ENCODE measurements around the gene EIF4G3. TPM values are rescaled to one million over a fixed set of nuclear protein-coding genes. Genes with fewer than 3 reads are reported as not detected.

The EIF4G3 gene
- total and polyA plus RNA-seq, 2 of the 8 experiments (the other 6 are each of a cell fraction or from before 2014, with no cell fraction given) = 47.5 to 66.6 TPM

DNA sequence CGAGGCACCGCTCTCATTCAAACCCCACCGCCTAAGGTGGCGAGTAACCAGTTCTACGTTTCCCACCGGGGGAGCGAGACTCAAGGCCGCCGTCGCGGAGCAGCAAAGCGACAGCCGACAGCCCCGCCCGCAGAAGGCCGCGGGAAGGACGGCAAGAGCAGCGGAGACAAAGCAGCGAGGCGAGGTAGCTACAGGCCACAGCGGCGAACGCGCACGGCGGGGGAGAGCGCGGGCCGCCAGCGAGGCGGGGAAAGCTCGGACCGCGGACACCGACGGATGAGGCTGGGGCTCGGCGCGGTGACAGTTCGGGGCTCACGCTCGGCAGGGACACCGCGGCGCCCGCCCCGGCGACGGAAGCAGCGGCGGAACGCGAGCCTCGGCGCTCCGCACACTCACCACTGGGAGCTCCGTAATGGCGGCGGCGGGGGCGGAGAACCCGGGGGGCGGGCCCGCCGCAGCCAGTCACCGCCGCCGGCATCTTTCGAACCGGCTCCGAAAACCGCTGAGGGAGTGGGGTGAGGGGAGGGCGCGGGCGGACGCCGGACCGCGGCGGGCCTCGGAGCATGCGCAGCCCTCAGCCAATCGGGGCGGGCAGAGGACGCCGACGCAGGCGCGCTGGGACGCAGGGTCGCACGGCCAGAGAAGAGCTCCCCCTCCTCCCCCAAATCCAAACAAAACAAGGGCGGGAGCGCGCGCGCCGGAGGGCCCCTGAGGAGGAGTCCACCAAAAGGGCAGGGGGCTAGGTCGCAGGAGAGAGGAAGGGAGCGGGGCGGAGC is 390.3 kb downstream of the EIF4G3 start:
- Histone ChIP-seq H3K4me3 (ENCODE audit: extremely low read depth in 1 of 4, insufficient read depth in 2 of 4, low read depth in 3 of 4, low read length in 4 of 4) (peak overlapping the region; percentile 82 to 99 (median 92)), H3K18ac (ENCODE audit: extremely low read depth, low read length) (peak overlapping the region; percentile 84), H3K4me2 (ENCODE audit: insufficient read depth in 1 of 2, low read depth in 2 of 2, low read length in 2 of 2) (peak overlapping the region; percentile 66 to 81), H2BK120ac (replicated peaks; ENCODE audit: low read depth, low read length) (no peak overlapping the region), H3K27ac (ENCODE audit: low read depth, low read length) (peak overlapping the region; percentile 95), H2BK12ac (ENCODE audit: low read depth, low read length) (no peak overlapping the region), H3K56ac (replicated peaks; ENCODE audit: insufficient read length, low read depth, low read length) (peak overlapping the region; percentile 54), H3K79me1 (ENCODE audit: low read depth, low read length) (no peaks in the 10 kb centered on the region), H2BK15ac (ENCODE audit: low read length) (no peak overlapping the region), H3K79me2 (ENCODE audit: control insufficient read depth in 1 of 2, insufficient read depth in 2 of 2, low read length in 2 of 2) (peaks cover 19 to 46% of the 10 kb centered on the region in 2 experiments), H3K9me3 (ENCODE audit: insufficient read depth in 2 of 2, low read depth in 1 of 2, low read length in 1 of 2) (no peaks in the 10 kb centered on the region), H2AK5ac (ENCODE audit: low read depth, low read length) (no peak overlapping the region), H3K23ac (ENCODE audit: insufficient read length) (no peak overlapping the region), H3K14ac (ENCODE audit: insufficient read length) (no peak overlapping the region), H3K36me3 (ENCODE audit: control insufficient read depth in 2 of 4, insufficient read depth in 4 of 4, low read length in 3 of 4) (no peaks in the 10 kb centered on the region), H4K20me1 (replicated peaks in 1 of 2; ENCODE audit: control insufficient read depth in 1 of 2, insufficient read depth in 2 of 2, low read length in 2 of 2) (peaks cover 3 to 10% of the 10 kb centered on the region in 2 experiments), H3K4me1 (replicated peaks in 1 of 4; ENCODE audit: control insufficient read depth in 3 of 4, insufficient read depth in 4 of 4, low read length in 3 of 4) (peaks cover 0 to 6% (median 6%) of the 10 kb centered on the region in 4 experiments; a peak in 3 of 7 replicates), H3K4ac (replicated peaks; ENCODE audit: insufficient read length, low read depth, low read length) (no peak overlapping the region), H2BK5ac (ENCODE audit: low read depth, low read length) (peak overlapping the region; percentile 95), H4K5ac (ENCODE audit: insufficient read length, low read depth, low read length) (peak overlapping the region; percentile 94), H4K91ac (replicated peaks; ENCODE audit: insufficient read length, low read length) (peak overlapping the region; percentile 94), H3K9ac (replicated peaks in 1 of 4; ENCODE audit: extremely low read depth in 1 of 4, low read depth in 3 of 4, low read length in 3 of 4) (peak overlapping the region; percentile 94 to 99 (median 97)), H3K23me2 (ENCODE audit: low read depth, low read length) (peaks cover 5% of the 10 kb centered on the region; the same call in 1 of the 2 replicates), H4K8ac (ENCODE audit: extremely low read depth, insufficient read depth, low read length) (peak overlapping the region; percentile 90), H2BK20ac (ENCODE audit: low read length) (no peak overlapping the region), H2AFZ (ENCODE audit: low read length) (no peak overlapping the region; the same call in 1 of the 2 replicates), H3K27me3 (replicated peaks in 1 of 4; ENCODE audit: control insufficient read depth in 3 of 4, extremely low read depth in 1 of 4, insufficient read depth in 3 of 4, low read length in 3 of 4) (no peaks in the 10 kb centered on the region)
- 1% methylated on average over 56 of the region's 102 CpGs; no CpG with 5 or more reads in 1 of the 2 experiments for WGBS, 2 experiments (ENCODE audit: extremely low coverage in 1 of 2, insufficient coverage in 1 of 2, insufficient read length in 1 of 2, insufficient replicate concordance in 2 of 2, low coverage in 1 of 2, low lambda C conversion rate in 2 of 2, missing lambda C conversion rate in 1 of 2)
- FAIRE-seq = no peak
- peak; percentile 92 to 96 for DNase-seq (ENCODE audit: low read depth in 1 of 2, low spot score in 2 of 2)
- CTCF ChIA-PET (ENCODE audit: partially characterized antibody) = interaction anchor here (1.0 to 1.2 kb wide), 3 partner anchors 76 to 548 kb away, joined by 3 to 4 read pairs (median 3); no protein-coding TSS in a partner anchor
- POLR2A ChIA-PET (ENCODE audit: partially characterized antibody) = interaction anchor here (0.7 to 2.0 kb wide), 34 partner anchors 11 to 558 kb away, joined by 3 to 15 read pairs (median 4); partner anchors contain the start of genes DDOST and KIF17
- TF ChIP-seq YY1 (IDR thresholded peaks at IDR 0.05; ENCODE audit: low read depth, low read length) = peak; percentile 92
- peak; percentile 29 for TF ChIP-seq POLR2AphosphoS5 (IDR thresholded peaks at IDR 0.05; ENCODE audit: low read depth, low read length)
- TF ChIP-seq JUND (IDR thresholded peaks at IDR 0.05; ENCODE audit: low read length) = no peak
- TF ChIP-seq, protein P1, sequence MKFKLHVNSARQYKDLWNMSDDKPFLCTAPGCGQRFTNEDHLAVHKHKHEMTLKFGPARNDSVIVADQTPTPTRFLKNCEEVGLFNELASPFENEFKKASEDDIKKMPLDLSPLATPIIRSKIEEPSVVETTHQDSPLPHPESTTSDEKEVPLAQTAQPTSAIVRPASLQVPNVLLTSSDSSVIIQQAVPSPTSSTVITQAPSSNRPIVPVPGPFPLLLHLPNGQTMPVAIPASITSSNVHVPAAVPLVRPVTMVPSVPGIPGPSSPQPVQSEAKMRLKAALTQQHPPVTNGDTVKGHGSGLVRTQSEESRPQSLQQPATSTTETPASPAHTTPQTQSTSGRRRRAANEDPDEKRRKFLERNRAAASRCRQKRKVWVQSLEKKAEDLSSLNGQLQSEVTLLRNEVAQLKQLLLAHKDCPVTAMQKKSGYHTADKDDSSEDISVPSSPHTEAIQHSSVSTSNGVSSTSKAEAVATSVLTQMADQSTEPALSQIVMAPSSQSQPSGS (IDR thresholded peaks at IDR 0.05; ENCODE audit: low read length) = no peak
- TF ChIP-seq, protein P2, sequence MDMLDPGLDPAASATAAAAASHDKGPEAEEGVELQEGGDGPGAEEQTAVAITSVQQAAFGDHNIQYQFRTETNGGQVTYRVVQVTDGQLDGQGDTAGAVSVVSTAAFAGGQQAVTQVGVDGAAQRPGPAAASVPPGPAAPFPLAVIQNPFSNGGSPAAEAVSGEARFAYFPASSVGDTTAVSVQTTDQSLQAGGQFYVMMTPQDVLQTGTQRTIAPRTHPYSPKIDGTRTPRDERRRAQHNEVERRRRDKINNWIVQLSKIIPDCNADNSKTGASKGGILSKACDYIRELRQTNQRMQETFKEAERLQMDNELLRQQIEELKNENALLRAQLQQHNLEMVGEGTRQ (IDR thresholded peaks at IDR 0.05; ENCODE audit: low read length) = no peak
- TF ChIP-seq MAFK (IDR thresholded peaks at IDR 0.05; ENCODE audit: low read depth, low read length) = no peak
- TF ChIP-seq ASH2L (IDR thresholded peaks at IDR 0.05; ENCODE audit: low read length) = peak; percentile 97
- TF ChIP-seq NANOG (IDR thresholded peaks at IDR 0.05; ENCODE audit: insufficient read depth, low read depth, low read length, poor library complexity, severe bottlenecking) = no peak
- peak; percentile 82; the same call in 1 of the 2 replicates for TF ChIP-seq SP4 (IDR thresholded peaks at IDR 0.05; ENCODE audit: low read length)
